ENCODE measurements around the gene SNX21.
"Not testable (repeated sequence)": the region's sequence is repeated elsewhere in the genome, so short reads cannot be mapped to it uniquely, and the experiment has no call there.

Gene SNX21

DNA sequence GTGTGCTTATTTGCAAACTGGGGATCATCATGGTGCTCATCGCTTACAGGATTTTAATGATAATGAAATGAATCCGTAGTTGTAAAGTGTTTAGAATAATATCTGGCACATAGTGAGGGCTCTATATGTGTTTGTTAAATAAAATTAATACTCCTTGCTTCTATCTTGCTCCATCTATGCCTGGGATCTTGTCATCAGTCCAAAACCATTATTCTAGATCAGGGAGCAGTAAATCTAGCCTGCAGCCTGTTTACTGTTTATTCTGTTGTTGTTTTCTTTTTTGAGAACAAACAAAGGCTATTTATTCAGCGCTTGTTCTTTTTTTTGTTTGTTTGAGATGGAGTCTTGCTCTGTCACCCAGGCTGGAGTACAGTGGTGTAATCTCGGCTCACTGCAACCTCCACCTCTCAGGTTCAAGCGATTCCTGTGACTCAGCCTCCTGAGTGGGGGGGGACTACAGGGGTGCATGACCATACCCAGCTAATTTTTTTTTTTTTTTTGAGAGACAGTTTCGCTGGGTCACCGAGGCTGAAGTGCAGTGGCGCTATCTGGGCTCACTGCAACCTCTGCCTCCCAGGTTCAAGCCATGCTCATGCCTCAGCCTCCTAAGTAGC is 15.5 kb downstream of the SNX21 start:
- no peak for DNase-seq

DNA sequence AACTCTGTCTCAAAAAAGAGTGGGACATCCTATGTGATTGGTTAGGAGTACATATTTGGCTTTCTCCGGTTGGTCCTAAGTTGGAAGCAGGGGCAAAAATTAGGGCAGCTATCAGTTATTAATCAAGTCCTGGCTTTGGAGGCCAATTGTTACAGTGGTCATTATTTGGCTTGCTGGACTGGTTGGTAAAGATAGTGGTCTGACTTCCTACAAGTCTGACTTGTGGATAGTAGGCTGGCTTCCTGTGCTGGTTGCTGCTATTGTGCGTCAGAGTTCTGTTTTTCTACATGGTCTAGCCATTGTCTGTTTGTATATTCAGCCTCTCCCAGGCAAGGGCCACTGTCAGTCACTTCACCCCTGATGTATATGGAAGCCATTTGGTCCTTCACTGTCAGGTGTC is 16.6 kb downstream of the SNX21 start:
- no peak for DNase-seq

- DNase-seq, result no peak
Observed at GRCh38 chr20:45850926-45851325, 17.3 kb downstream of the SNX21 start.

GRCh38 chr20:45851501-45851900 is 17.9 kb downstream of the SNX21 start:
- no peak for DNase-seq

DNA sequence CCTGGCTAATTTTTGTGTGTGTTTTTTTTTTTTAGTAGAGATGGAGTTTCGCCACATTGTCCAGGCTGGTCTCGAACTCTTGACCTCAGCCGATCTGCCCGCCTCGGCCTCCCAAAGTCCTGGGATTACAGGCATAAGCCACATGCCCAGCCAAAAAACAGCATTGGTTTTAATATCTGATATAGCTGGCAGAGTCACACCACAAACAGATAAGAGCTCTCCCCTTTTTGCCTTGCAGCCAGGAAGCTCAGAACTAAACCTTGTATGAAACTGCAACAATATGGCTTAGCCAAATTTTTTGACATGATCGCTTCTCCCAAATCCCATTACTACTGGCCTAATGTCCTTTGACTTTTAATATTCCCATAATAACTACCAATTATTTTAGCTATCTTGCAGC is 18.7 kb downstream of the SNX21 start:
- no peak for DNase-seq

DNA sequence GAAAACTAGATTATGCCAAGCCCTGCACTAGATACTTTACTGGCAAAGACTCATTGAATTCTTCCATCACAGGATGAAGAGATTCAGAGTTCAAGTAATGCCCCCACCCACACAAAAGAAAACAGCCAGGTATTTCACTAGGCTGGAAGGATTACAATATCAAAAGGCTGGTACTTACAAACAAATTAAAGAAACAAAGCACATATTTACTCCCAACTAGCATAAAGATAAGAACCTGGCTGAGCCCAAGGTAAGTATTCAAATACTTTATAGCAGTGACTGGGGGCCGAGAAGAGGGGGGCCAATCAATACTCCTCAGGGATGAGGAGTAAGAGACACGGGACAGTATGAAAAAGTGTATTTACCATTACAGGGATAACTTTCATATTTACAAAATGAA is 19.9 kb downstream of the SNX21 start:
- DNase-seq, result no peak

DNA sequence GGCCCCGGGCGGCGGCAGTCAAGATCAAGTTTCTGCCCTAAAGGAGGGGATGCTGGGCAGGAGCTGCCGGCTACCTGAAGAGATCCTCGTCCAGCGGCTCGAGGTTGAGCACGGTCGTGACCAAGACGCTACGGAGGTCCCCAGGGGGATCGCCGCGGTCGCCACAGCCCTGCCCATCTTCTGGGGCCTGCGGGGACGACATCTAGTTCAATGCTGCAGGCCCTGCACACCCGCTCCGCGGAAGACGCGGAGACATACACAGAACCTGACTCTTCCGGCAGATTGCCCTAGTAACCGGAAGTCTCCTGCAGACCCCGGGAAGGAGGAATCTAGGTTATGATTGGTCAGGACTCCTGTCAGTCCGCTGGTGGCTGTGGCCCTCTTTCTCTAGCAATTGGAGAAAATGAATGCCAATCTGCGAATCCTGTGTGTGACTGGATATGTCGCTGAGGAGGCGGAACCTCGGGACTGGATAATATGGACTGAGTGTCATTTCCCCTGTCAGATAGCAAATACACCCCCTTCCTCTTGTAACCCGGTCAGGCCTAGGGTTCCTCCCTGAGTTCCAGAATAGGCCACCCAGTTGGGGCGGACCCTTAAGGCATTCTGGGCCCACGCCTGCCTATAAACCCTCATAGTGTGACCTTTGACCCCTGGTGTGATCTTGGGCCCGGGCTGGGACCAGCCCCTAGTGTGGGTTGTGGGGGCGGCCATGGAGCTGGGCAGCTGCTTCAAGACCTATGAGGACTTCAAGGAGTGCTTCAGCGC is 23.7 kb downstream of the SNX21 start, which contains the start of the genes ACOT8 and ZSWIM3:
Gene ACOT8 (minus strand): TSS at position 279 of the 768 bp plus-strand sequence. CDS start 77 bp downstream, at position 202.
Gene ZSWIM3 (plus strand): TSS at position 501 of the 768 bp plus-strand sequence. CDS start 212 bp downstream, at position 713.
- DNase-seq, result peak; percentile 45 to 99 (median 92)

- DNase-seq, result peak in 2 of 58 donors; percentile 47 to 61
Observed at GRCh38 chr20:45857882-45858216, 24.2 kb downstream of the SNX21 start.

- DNase-seq, result no peak
Observed at GRCh38 chr20:45859916-45860315, 26.3 kb downstream of the SNX21 start.

DNA sequence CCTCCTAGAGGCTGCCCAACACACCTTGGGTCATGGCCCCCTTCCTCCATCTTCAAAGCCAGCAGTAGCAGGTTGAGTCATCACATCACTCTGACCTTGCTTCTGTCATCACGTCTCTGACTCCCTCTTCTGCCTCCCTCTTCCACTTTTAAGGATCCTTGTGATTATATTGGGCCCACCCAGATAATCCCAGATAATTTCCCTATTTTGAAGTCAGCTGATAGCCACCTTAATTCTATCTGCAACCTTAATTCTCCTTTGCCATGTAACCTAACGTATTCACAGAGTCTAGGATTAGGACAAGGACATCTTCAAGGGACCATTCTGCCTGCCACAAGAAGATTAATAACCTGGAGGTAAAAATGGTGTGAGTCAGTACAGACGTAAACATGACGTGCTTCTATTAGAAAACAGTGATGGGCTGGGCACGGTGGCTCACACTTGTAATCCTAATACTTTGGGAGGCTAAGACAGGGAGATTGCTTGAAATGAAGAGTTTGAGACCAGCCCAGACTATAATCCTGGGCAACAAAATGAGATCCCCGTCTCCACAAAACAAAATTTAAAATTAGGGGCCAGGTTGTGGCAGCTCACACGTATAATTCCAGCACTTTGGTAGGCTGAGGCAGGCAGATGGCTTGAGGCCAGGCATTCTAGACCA is 27.1 kb downstream of the SNX21 start:
- DNase-seq, result no peak

GRCh38 chr20:45861221-45862075 is 27.8 kb downstream of the SNX21 start:
- peak in 1 of 58 donors; percentile 18 for DNase-seq

GRCh38 chr20:45863543-45864470 is 30.2 kb downstream of the SNX21 start:
- no peak for DNase-seq

- DNase-seq, result no peak
Observed at GRCh38 chr20:45866454-45866853, 32.9 kb downstream of the SNX21 start.

DNA sequence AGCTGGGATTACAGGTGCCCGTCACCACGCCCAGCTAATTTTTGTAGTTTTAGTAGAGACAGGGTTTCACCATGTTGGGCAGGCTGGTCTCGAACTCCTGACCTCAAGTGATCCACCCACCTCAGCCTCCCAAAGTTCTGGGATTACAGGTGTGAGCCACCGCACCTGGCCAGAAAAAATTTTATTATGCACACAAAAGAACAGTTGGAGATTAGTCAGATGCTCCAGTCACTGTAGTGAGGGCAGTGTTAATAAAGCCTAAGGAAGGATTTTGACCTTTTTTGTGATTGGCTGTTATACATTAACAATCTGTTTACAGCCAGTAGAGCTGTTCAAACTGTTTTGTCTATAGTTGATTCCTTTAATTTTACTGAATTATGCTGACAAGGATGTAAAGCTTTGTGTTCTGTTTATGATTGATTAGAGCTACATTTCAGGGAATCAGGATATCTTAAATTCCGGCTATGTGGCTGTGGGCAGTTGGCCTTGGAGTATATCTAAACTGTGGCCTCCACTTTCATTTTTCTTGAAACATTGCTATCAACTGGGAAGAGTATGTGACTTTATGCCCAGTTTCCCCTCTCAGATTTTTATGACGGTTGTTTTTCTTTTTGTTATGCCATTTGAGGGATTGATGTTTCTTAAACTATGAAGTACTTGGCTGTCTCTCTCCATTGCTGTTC is 33.7 kb downstream of the SNX21 start:
- no peak for DNase-seq

DNA sequence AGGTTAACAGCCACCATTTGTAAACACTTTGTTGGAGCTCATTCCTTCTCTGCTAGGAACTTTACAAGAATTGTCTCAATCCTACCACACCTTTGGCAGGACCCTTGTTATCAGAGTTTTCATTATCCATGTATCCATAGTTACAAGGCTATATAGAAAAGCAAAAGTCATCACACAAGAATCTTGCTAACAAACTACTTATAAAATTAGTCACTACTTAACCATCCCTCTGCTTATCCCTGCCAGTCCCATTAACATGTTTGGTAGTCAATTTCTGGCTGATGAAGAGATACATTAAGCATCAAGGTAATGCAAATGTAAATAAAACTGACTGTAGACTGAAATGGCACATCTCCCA is 34.2 kb downstream of the SNX21 start:
- DNase-seq, result no peak

DNA sequence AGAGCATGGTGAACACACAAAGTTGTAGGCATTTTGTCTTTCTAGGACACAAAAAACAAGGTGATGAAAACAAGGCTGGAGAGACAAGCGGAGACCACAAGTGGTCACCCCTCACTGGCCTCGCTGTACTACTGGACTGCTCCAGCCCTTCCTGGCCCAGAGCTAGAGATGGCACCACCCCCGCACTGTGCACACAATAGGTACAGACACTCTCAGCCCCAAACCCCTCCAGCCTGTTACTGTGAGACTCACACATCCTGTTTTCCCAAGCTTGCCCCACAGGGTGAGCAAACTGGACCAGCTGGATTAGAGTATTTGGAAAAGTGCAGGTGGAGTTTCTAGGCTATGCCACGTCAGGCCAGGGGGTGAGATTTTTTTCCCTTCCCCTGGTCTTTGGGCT is 39.0 kb downstream of the SNX21 start:
- DNase-seq, result no peak

GRCh38 chr20:45873409-45874103 is 40.0 kb downstream of the SNX21 start:
- no peak for DNase-seq

GRCh38 chr20:45874104-45874481 is 40.5 kb downstream of the SNX21 start:
- DNase-seq, result not testable (repeated sequence)

DNA sequence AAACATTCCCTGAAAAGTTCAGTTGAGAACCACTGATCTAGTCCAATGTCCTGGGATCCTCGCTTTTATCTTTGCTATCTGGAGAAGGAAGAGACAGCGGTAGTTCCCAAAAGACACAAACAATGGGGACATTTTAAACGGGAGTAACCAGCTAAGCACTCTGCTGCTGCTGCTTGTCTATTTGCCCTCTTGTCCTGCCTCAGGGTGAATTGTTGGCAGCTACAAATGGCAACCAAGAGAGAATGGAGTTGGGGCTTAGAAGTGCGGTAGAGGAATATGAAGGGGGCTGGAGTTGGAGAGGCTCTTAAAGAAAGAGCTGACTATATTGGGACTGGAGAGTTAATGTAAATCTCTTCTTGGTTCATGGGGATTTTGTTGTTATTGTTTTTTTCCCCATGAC is 41.0 kb downstream of the SNX21 start:
- DNase-seq, result no peak
